ENCODE results near the gene PHF23.

PHF23 gene

DNA sequence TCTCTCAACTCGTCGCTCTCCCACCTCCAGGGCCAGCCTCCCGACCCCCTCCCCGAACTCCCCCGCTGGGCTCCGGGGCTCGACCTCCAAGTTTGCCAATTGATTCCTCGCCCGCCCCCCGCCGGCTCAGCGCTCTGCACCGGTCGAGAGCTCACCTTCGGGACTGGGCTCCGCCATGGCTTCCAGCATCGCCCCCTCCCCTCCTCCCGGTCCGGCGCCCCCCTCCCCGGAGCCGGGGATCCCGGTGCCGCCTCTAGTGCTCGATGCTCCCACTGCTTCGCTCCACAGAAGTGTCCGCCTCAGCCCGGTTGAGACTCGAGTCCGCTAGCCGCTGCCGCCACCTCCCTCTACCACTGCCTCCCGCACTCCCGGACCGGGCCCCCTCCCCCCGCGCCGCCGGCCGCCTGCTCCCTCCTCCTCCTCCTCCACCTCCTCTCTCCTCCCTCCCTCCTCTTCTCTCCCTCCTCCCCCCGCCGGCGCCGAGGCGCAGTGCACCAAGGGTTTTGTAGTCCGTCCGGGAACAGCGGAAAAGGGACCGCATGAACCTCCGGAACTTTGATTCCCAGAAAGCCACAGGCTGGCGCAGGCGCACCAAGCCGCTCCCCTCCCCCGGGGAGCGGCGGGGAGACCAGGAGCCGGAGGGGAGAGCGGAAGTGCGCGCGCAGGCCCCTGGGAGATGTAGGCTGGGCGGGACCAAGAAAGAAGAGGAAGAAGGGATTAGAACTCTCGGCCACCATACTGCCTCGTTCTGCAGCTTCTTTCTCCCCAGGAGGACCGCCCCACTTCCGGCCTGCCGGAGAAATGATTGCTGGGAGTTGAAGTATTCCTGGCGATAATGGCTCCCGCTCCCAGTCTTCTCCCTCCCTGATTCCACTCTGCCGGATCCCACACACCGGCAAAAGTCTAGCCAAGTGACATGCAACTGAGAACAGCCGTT is at the start of gene PHF23:
TSS of gene PHF23 (minus strand) at position 367 of the 937 bp plus-strand sequence. CDS start at position 189, 178 bp downstream.
- DNase-seq (ENCODE audit: low read depth in 2 of 2): peak; percentile 99 to 100

DNA sequence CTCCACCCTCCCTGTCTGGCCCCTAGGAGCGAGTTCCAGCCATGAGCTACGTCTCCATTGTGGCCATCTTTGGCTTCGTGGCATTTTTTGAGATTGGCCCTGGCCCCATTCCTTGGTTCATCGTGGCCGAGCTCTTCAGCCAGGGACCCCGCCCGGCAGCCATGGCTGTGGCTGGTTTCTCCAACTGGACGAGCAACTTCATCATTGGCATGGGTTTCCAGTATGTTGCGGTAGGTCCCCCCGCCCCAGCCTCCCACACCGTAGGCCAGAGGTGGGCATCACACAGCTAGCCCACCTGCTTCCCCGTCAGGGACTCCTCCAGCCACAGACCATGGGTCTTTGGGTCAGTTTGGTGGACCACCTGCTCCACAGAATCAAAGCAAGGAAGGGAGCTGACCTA is 46.4 kb upstream of the PHF23 start:
- no peak for DNase-seq (ENCODE audit: low read depth in 2 of 2)

DNA sequence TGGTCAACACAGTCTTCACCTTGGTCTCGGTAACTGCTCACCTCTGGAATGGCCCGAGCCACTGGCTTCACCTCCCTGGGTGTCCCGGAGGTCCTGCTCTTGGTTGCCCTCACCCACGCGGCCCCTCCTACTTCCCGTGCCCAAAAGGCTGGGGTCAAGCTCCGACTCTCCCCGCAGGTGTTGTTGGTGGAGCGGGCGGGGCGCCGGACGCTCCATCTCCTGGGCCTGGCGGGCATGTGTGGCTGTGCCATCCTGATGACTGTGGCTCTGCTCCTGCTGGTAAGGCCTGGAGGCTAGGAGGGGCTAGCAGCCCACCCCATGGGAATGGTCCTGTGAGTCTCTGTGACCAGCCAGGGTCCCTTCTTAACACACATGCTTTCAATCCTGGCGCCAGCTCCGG is 45.7 kb upstream of the PHF23 start:
- no peak for DNase-seq (ENCODE audit: low read depth in 2 of 2)

DNA sequence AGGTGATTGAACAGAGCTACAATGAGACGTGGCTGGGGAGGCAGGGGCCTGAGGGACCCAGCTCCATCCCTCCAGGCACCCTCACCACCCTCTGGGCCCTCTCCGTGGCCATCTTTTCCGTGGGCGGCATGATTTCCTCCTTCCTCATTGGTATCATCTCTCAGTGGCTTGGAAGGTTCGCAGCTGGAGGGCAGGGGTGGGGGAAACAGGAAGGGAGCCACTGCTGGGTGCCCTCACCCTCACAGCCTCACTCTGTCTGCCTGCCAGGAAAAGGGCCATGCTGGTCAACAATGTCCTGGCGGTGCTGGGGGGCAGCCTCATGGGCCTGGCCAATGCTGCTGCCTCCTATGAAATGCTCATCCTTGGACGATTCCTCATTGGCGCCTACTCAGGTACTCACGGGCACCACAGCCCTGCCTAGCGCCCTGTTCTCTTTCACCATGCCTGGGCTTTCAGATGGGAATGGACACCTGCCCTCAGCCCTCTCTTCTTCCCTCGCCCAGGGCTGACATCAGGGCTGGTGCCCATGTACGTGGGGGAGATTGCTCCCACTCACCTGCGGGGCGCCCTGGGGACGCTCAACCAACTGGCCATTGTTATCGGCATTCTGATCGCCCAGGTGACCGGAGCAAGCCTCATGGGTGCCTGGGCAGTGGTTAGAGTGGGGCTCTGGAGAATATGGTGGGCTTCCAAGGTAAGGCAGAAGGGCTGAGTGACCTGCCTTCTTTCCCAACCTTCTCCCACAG is 44.4 kb upstream of the PHF23 start:
- no peak for DNase-seq (ENCODE audit: low read depth in 2 of 2)

DNA sequence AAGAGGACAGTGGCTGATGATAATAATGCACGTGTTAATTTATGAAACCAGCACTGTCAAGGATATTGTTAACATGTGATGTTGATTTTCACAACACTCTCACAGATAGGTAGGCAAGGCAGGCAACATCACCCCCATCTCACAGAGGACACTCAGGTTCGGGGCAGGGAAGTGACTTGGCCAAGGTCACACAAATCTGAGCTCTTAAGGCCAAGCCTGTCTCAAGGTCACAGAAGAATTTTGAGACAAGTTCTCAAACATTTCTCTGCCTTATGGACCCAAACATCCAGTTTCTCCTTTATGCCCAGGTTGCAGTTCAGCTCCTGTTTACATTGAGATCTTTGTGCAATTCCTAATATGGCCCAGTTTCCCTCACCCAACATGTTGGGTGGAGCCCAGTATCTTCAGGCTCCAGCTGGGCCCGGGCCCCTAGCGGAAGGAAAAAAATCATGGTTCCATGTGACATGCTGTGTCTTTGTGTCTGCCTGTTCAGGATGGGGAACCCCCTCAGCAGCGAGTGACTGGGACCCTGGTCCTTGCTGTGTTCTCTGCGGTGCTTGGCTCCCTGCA is 43.6 kb upstream of the PHF23 start:
- DNase-seq (ENCODE audit: low read depth in 2 of 2): no peak

DNA sequence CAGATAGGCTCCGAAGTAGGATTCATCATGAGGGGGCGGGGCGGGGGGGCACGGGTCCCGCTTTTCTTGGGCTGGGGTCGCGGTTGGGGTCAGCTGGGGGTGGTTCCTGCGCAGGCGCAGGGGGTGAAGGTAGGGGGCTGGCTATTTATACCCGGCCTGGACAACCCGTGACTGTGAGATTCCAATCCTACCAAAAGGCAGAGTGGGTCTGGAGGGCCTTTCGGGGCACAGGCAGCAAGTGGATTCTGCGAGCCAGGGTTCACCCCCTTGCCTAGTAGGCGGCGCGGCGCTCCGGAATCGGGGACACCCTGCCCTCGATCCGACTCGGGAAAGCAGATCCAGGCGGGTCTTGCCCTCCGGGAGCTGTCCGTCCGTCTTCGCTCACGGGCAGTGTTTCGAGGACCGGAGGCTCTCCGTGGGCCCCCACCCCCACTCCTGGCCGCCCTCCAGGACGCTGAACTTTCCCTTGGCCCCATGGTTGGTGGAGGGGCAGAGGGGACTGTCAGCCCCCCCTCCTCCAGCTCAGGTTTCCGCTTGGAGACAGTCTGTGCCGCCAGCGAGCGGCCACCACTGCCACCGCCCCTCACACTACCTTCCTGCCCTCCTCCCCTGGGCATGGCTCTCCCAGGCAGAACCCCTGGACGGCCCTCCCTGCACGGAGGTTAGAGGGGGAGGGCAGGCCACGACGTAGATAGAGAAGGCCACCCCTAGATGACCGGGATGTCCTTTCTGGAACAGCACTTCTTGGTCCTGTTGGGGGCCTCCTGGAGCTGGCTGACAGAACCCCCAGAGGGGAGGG is 42.9 kb upstream of the PHF23 start:
- DNase-seq (ENCODE audit: low read depth in 2 of 2): no peak

DNA sequence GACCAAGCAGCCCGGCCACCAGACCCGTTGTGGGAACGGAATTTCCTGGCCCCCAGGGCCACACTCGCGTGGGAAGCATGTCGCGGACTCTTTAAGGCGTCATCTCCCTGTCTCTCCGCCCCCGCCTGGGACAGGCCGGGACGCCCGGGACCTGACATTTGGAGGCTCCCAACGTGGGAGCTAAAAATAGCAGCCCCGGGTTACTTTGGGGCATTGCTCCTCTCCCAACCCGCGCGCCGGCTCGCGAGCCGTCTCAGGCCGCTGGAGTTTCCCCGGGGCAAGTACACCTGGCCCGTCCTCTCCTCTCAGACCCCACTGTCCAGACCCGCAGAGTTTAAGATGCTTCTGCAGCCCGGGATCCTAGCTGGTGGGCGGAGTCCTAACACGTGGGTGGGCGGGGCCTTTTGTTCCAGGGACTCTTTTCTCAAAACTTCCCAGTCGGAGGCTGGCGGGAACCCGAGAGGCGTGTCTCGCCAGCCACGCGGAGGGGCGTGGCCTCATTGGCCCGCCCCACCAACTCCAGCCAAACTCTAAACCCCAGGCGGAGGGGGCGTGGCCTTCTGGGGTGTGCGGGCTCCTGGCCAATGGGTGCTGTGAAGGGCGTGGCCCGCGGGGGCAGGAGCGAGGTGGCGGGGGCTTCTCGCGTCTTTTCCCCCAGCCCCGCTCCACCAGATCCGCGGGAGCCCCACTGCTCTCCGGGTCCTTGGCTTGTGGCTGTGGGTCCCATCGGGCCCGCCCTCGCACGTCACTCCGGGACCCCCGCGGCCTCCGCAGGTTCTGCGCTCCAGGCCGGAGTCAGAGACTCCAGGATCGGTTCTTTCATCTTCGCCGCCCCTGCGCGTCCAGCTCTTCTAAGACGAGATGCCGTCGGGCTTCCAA is 42.1 kb upstream of the PHF23 start, which contains the start of gene SLC2A4:
TSS of gene SLC2A4 (plus strand) at position 645 of the 879 bp plus-strand sequence. CDS start at position 862, 217 bp downstream.
- peak; percentile 85 to 88 for DNase-seq (ENCODE audit: low read depth in 2 of 2)

DNA sequence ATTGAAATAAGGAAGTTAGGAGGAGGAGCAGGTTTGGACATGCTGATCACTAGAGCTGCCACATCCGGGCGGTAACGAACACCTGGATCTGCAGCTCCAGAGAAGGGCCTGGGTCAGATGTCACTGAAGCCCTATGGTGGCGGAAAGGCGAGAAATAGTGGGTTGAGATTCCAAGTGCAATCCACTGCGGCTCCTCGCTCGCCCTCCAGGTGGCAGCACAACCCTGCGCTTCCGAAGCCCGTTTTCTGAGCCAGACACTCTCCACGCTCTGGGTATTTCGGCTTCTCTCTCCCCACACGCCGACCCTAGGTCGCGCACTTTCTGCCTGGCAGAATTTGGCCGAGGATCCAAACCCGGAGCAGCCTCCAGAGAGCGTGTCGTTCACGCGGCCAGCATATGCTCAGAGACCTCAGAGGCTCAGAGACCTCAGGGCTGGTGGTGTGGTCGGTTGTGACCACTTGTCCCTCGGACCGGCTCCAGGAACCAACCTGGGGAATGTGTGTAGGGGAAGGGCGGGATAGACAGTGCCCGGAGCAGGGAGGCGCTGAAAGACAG is 41.3 kb upstream of the PHF23 start:
- peak; percentile 26 to 33 for DNase-seq (ENCODE audit: low read depth in 2 of 2)

DNA sequence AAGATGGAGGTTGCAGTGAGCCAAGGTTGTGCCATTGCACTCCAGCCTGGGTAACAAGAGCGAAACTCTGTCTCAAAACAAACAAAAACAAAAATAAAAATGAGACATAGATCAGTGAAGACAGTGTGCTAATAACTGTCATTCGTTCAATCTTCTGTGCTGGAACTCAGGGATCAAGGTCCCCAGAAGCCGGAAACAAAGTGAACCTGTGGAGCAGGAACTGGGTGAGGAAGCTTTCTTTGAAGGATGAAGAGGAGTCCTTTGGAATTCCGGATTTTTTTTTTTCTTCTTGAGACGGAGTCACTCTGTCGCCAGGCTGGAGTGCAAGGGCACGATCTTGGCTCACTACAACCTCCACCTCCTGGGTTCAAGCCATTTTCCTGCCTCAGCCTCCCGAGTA is 40.2 kb upstream of the PHF23 start:
- DNase-seq (ENCODE audit: low read depth in 2 of 2): no peak

DNA sequence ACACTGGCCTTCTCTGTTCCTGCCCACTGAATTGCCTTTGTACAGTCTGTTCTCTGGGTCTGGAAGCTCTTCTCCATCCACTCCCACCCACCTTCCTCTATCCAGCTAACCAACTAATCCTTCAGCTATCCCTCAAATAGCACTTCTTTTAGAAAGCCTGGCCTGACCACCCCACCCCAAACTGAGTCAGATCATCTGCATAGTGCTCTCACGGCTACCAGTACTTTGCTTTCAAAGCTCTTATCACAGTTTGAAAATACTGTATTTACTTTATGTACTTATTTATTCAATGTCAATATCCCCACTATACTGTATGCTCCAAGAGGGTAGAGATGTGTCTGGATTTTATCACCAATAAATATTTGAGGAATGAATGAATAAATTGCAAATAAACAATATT is 27.5 kb upstream of the PHF23 start:
- DNase-seq (ENCODE audit: low read depth in 2 of 2): no peak

DNA sequence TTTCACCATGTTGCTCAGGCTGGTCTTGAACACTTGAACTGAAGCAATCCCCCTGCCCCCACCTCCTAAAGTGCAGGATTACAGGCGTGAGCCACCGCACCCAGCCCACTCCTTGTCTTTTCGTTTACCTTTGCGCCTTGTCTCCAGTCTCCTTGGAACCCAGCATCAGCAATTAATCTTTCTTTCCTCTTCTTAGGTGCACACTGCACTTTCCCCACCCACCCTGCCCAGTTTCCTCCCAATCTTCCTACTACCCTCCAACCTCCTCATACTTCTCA is 24.5 kb upstream of the PHF23 start:
- no peak for DNase-seq (ENCODE audit: low read depth in 2 of 2)

DNA sequence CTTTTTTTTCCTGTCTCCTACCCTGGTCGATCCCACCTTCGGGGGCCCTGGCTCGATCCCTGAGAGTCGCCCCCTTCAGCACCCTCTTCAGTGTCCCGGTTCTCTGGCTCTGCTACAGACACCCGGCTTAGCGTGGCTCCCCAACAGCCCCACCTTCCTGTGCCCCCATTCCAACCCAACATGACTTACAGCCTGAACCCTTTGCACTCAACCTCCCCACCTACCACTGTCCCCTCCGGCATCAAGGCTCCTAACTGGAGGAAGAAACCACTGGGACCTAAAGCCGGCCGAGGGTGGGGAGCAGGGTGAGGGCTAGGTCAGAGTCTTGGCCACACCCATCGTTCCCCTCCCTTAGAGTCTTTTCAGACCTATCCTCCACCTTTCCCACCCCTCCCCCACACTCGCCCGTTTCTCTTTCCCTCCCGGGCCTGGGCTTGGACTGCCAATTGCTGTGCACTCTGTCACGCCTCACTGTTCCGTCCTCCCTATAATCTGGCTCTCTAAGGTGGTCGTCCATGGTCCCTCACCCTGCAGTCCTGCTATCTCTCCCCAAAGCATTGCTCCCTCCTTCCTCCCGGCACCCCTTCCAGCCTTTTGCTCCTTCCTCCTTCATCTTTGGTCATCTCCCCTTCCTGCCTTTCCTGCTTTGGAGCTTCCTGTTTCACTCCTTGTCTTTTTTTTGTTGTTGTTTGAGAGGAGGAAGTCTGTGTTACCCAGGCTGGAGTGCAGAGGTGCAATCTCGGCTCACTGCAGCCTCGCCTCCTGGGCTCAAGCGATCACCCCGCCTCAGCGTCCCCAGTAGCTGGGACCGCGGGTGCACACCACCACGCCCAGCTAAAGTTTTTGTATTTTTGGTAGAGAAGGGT is 23.9 kb upstream of the PHF23 start:
- no peak for DNase-seq (ENCODE audit: low read depth in 2 of 2)

DNA sequence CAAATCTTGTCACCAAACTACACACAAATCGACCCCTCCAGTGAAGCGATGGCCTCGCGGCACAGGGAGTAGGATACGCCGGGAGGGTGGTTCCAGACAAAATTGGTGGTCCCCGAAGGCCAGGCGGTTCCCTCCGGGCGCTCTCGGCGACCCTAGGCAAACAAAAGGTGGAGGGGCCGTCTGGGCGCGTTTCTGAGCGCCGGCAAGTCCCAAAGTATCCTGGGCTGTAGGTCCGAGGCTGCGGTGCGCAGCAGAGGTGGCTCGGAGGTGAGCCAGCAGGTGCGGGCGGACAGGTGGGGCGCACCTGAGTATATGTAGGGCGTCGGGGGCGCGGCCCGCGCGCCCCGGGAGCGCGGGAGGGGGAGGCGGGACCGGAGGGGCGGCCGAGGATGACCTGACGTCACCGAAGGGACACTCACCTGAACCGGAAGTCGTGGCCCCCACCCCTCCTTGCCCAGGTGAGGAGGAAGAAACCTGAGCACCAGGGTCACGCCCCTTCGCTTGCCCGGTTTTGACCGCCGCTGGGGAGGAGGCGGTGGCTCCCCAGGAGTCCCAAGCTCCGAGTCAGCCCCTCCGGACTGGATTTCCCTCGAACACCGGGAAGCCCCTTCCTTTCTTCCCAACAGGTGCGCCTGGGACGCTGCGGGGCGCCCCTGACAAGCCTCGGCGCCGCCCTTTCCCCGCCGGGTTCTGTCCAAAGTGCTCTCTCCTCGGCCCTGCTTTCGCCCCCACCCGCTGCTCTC is 23.1 kb upstream of the PHF23 start, which contains the start of gene CLDN7:
TSS of gene CLDN7 (minus strand) at position 287 of the 743 bp plus-strand sequence. CDS start 435 bp downstream, outside the sequence.
- DNase-seq (ENCODE audit: low read depth in 2 of 2): no peak

DNA sequence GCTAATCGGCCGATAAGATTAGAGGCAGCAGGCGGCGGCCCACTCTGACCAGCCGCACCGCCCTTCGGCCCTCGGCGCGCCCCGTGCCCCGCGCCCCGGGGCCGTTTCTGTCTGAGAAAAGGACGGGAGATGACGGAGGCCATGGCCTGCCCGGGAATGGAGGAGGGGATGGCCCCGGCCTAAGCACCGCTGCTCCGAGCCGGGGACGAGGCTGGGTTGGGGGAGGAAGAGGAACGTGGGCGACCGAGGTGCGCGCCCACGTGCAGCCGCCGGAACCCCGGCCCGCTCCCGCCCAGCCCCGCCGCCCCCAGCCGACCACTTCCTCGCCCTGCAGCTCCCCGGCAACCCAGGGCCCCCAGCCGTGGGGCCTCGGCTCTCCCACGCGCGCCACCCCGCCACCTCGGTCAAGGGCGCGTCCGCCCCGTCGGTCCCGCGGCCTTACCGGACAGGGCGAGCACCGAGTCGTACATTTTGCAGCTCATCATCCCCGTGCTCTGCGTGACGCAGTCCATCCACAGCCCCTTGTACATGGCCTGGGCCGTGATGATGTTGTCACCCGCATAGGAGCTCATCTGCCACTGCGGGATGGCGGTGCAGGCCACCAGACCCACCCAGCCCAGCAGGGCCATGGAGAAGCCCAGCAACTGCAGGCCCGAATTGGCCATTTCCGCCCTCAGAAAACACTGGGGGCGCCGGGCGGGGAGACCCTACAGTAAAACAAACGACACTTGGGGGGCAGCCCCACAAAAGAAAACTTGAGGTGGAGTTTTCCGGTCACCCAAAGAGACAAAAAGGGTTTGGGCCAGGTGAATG is 22.3 kb upstream of the PHF23 start:
- no peak for DNase-seq (ENCODE audit: low read depth in 2 of 2)

DNA sequence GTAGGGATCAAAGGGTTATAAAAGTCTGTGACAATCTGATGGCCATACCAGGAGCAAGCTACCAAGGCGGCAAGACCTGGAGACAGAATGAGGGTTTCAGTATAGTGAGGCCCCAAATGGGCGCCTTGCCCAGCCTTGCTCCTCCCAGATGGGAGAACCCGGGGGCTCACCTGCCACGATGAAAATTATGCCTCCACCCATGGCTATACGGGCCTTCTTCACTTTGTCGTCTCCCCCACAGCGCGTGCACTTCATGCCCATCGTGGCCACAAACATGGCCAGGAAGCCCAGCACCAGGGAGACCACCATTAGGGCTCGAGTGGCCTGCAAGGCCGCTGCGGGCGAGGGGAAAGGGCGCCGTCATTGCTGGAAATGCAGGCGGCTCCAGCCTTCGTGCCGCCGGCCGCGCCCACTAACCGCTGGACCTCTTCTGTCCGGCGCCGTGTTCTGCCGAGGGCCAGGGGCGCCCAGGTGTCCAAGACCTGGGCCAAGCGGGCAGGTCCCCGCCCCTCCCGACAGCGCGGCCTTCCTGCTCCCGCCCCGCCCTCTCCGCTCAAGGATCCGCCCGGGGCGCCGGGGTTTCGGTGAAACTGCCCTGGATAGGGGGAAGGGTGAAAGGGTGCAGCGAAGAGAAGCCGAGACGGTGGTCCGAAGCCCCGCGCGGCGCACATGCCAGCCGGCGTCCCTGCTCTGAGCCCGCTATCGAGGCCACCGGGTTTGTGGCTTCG is 21.6 kb upstream of the PHF23 start:
- DNase-seq (ENCODE audit: low read depth in 2 of 2): no peak

DNA sequence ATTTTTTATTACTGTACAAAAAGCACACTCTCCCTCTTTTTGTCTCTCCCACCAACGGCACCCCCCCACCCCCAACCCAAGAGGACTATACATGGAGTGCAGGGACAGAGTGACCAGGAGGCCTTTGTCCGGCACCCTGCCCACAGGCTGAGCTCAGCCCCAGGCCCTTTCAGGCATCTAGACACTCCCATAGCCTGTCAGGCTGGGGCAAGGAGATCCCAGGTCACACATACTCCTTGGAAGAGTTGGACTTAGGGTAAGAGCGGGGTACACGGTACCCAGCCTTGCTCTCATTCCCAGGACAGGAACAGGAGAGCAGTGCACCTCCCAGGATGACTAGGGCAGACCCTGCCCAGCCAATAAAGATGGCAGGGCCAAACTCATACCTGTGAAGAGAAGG is 20.9 kb upstream of the PHF23 start:
- no peak for DNase-seq (ENCODE audit: low read depth in 2 of 2)

DNA sequence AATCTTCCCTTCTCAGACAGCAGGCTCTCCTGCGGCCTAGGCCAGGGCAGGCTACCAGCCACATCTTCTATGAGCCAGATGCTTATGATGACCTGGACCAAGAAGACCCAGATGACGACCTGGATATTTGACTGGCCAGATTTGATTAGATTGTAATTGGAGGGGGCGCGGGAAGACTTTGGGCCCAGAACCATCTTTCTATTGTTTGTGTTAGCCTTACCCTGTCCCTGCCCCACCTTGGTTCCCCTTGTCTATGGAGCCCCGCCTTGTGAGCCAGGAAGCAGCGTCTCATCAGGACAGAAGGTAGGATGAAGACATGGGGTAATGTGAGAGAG is 20.3 kb upstream of the PHF23 start:
- DNase-seq (ENCODE audit: low read depth in 2 of 2): no peak
